Omental fat pad (tissue), 4 donors: ENCODE data around the gene RGS18. TPM values are rescaled to one million over a fixed set of nuclear protein-coding genes. Genes with fewer than 3 reads are reported as not detected.
"Not testable (repeated sequence)": the region's sequence is repeated elsewhere in the genome, so short reads cannot be mapped to it uniquely, and the experiment has no call there.

Source experiments
- ATAC-seq: fragments of 150-250 bp; one replicate; pipeline ENCODE4 v1.9.1; 2016; ENCODE audit warnings: mild to moderate bottlenecking, moderate library complexity; ENCODE audit not compliant: low FRiP score
- DNase-seq: peaks from one replicate; pipeline ENCODE4 v3.0.0-alpha.2; 2019; ENCODE audit warnings: low spot score
- CTCF ChIP-seq, 3 donors: fragments of 450-650 bp; IDR thresholded peaks; one replicate each; pipeline ENCODE4 v1.5.1; 2016 to 2017; ENCODE audit warnings: antibody characterized with exemption in 3 of 3, mild to moderate bottlenecking in 3 of 3, moderate library complexity in 2 of 3
- total RNA-seq, 4 donors: library from RNA; depleted of rRNA; stranded (reverse); fragments of >200 nt; gene quantifications; one replicate each; pipeline ENCODE4 v1.1.0, GENCODE V29; 2016

The RGS18 gene
- total RNA-seq, 4 donors from 2014 or later, result 2.8 to 18.4 (median 4.0) TPM

DNA sequence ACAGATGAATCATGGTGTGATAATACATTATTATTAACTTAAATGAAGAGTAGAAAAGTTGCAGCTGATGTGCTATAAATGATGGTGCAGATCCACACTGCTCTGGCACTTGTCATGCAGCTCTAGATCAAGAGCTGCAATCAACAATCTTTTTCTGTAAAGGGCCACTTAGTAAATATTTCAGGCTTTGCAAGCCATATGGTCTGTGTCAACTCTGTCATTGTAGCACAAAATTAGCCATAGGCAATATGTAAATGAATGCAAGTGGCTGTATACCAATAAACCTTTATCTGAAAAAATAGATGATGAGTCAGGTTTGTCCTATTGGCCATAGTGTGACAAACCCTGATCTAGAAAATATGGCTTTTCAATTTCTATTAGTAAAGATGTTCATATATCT lies 66.6 kb downstream of the RGS18 start:
- ATAC-seq (no peak), DNase-seq (no peak)
- no peak for TF ChIP-seq CTCF (IDR thresholded peaks at IDR 0.05)

DNA sequence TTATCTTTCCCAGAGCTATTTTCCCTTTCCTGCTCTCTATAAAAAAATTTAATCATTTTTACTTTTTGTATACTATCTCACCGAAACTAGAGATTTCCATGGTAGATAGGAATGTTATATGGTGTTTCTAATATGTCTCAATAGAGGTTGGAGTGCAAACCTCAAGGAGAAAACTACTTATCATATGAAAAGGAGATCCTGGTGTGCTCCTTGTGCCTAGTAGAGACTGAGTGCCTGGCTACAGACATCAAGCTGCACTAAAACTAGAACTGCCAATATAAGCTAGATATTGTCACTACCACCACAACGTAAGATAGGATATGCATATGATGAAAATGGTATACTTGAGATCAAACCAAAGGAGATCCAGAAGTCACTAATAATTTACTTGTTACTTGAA lies 67.0 kb downstream of the RGS18 start:
- DNase-seq (no peak), ATAC-seq (no peak)
- TF ChIP-seq CTCF (IDR thresholded peaks at IDR 0.05), result no peak

DNA sequence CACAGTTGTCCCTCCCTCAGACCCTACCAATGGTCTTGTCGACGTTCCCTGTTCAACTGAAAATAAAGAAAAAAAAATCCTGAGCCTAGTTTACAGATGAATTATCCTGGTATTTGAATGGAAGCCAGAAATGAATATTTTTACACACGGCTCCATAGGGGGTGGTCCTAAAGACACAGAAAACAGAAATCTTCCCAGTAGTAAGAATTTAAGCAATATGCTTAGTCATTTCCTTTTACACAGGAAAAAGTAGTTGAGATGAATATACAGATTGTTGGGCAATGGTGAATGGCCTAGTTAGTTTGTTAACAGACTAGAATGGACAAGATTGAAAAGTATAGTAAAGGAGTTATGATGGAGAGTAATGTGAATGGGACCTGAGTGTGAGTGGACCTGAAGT lies 67.4 kb downstream of the RGS18 start:
- ATAC-seq (no peak), DNase-seq (no peak)
- no peak for TF ChIP-seq CTCF (IDR thresholded peaks at IDR 0.05)

DNA sequence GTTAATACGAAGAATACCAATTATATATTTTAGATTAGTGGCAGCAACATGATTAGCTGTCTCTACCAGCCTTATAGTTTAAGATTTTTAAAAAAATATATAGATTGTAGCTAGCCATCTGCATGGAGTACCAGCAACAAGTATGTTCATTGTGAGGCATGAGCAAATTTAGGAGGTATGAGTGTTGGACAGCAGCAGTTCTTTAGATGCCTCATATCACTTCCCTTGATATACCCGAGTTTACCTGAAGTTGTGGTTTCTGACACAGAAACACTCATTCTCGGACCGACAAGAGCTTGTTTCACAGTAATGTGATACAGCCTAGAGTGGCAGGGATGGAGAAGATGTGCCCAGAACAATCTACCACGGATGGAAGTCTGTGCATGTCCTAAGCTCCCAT lies 69.1 kb downstream of the RGS18 start:
- no peak for TF ChIP-seq CTCF (IDR thresholded peaks at IDR 0.05)
- ATAC-seq (no peak), DNase-seq (no peak)

DNA sequence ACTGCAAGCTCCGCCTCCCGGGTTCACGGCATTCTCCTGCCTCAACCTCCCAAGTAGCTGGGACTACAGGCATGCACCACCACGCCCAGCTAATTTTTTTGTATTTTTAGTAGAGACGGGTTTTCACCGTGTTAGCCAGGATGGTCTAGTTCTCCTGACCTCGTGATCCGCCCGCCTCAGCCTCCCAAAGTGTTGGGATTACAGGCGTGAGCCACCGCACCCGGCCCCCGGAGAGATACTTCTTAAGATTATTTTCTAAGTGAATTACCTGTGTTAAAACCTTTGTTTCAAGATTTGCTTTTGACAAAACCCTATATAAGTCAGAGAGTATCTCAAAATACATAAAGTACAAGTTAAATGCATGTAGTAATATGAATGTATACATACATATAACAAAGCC lies 69.7 kb downstream of the RGS18 start:
- DNase-seq, ATAC-seq: not testable (repeated sequence)

DNA sequence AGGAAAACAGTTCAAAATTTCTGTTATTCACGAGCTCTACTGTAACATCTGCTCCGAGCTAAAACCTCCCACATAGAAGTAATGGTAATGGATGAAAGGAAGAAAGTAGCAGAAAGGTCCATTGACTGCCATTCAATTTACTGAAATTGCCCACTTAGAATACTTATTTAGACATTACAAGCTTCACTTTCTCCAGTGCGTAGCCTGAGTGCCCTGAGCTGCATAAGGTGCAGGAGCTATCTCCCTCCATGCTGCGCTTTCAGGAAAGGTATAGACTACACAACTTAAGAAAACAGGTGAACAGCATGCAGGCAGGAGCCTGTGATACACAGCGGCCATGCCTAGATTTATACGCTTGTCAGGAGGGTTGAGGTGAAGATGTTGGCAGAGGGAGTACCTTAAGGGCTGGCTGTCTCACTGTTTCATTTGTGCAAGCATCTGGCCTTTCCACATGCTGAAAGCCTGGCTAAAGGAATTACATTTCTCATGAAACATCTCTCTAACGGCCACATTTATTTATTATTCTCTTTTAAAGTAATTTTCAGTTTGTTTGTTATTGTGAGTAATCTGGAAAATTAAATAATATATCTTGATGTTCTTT lies 74.7 kb downstream of the RGS18 start:
- ATAC-seq (no peak), DNase-seq (no peak)
- no peak for TF ChIP-seq CTCF (IDR thresholded peaks at IDR 0.05)

DNA sequence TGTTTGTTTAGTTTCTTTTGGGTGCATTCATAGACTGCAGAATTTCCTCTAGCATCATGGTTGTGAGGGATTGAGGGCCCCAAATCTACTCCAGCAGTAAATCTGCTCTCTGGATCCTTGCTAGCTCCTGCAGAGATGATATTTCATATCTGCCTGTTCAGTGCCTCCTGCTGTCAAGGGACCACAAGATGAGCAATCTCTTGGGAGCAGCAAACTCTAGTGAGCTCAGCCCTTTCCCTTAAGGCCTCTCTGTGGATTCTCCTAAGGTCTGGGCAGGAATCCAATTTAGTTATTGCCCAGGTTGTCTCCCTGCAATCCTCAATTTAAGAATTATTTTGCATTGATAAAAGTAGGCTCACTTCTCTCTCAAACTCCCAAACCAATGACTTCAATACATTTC lies 76.9 kb downstream of the RGS18 start:
- no peak for TF ChIP-seq CTCF (IDR thresholded peaks at IDR 0.05)
- no peak for DNase-seq
- ATAC-seq, result no peak

Other genes starting within 250 kb of the RGS18 start
- not detected for gene RGS21, start 158.5 kb downstream of the RGS18 start, total RNA-seq